ENCODE data around the gene MED26.

- TF ChIP-seq GATA2 (IDR thresholded peaks at IDR 0.05; ENCODE audit: low read depth, low read length) (no peak), GATA3 (IDR thresholded peaks at IDR 0.05; ENCODE audit: low read depth, low read length) (no peak)
These were observed 39.9 kb downstream of the MED26 start for GRCh38 chr19:16587833-16588823.

All from SH-SY5Y (cell line).